ENCODE data around the gene RPL31. TPM values are rescaled to one million over a fixed set of nuclear protein-coding genes. Genes with fewer than 3 reads are reported as not detected.

RPL31 gene
- total and polyA plus RNA-seq, 4 donors = 1,008 to 7,651 (median 2,793) TPM

GRCh38 chr2:101004620-101005325 lies 2.7 kb downstream of the RPL31 start:
- Histone ChIP-seq H3K27ac (ENCODE audit: low read depth in 1 of 2, low read length in 2 of 2) (no peak overlapping the region), H3K27me3 (ENCODE audit: control insufficient read depth in 1 of 2, insufficient read depth in 2 of 2, low read length in 1 of 2) (no peaks in the 10 kb centered on the region), H3K36me3 (ENCODE audit: control insufficient read depth in 1 of 2, insufficient read depth in 2 of 2, low read length in 1 of 2) (peaks cover 6 to 9% of the 10 kb centered on the region in 2 donors), H3K9me3 (ENCODE audit: control insufficient read depth, low read length) (no peaks in the 10 kb centered on the region), H3K4me1 (ENCODE audit: control insufficient read depth in 1 of 2, insufficient read depth in 2 of 2, low read length in 2 of 2) (no peaks in the 10 kb centered on the region), H3K4me3 (ENCODE audit: low read length in 2 of 2) (no peak overlapping the region)
- no peak for DNase-seq
- no peak for ATAC-seq (ENCODE audit: low FRiP score)
- intact Hi-C loops (cut with DNase I) = no loop called here
- WGBS, 2 donors = 91 to 94% methylated on average over 12 of the region's 12 CpGs

- no peak for DNase-seq
- WGBS, 2 donors = 66 to 67% methylated on average over 4 of the region's 4 CpGs
- intact Hi-C loops (cut with DNase I) = no loop called here
- Histone ChIP-seq H3K4me1 (ENCODE audit: control insufficient read depth in 1 of 2, insufficient read depth in 2 of 2, low read length in 2 of 2) (no peaks in the 10 kb centered on the region), H3K27ac (ENCODE audit: low read depth in 1 of 2, low read length in 2 of 2) (no peak overlapping the region), H3K36me3 (ENCODE audit: control insufficient read depth in 1 of 2, insufficient read depth in 2 of 2, low read length in 1 of 2) (peaks cover 6 to 9% of the 10 kb centered on the region in 2 donors), H3K27me3 (ENCODE audit: control insufficient read depth in 1 of 2, insufficient read depth in 2 of 2, low read length in 1 of 2) (no peaks in the 10 kb centered on the region), H3K4me3 (ENCODE audit: low read length in 2 of 2) (no peak overlapping the region), H3K9me3 (ENCODE audit: control insufficient read depth, low read length) (no peaks in the 10 kb centered on the region)
- no peak for ATAC-seq (ENCODE audit: low FRiP score)
These were observed 4.1 kb downstream of the RPL31 start for GRCh38 chr2:101006065-101006715.

GRCh38 chr2:101007415-101008345 lies 5.6 kb downstream of the RPL31 start:
- H3K36me3 ChIP-seq (ENCODE audit: control insufficient read depth in 1 of 2, insufficient read depth in 2 of 2, low read length in 1 of 2) = peaks cover 7 to 9% of the 10 kb centered on the region in 2 donors

GRCh38 chr2:101011152-101011551 lies 9.1 kb downstream of the RPL31 start:
- DNase-seq (no peak), ATAC-seq (ENCODE audit: low FRiP score) (no peak)
- Histone ChIP-seq H3K36me3 (ENCODE audit: control insufficient read depth in 1 of 2, insufficient read depth in 2 of 2, low read length in 1 of 2) (peaks cover 0 to 3% of the 10 kb centered on the region in 2 donors), H3K9me3 (ENCODE audit: control insufficient read depth, low read length) (no peaks in the 10 kb centered on the region), H3K4me1 (ENCODE audit: control insufficient read depth in 1 of 2, insufficient read depth in 2 of 2, low read length in 2 of 2) (no peaks in the 10 kb centered on the region), H3K4me3 (ENCODE audit: low read length in 2 of 2) (no peak overlapping the region), H3K27me3 (ENCODE audit: control insufficient read depth in 1 of 2, insufficient read depth in 2 of 2, low read length in 1 of 2) (no peaks in the 10 kb centered on the region), H3K27ac (ENCODE audit: low read depth in 1 of 2, low read length in 2 of 2) (no peak overlapping the region)
- intact Hi-C loops (cut with DNase I) = loop anchor here in 1 of 2 donors (5.0 kb wide), 1 partner anchor 141 kb away; the partner anchor contains the start of gene TBC1D8
- 72 to 81% methylated on average over 10 of the region's 10 CpGs for WGBS, 2 donors

More at GRCh38 chr2:101007415-101008345, 5.6 kb downstream of the RPL31 start:
- no peak for DNase-seq
- intact Hi-C loops (cut with DNase I) = no loop called here
- H3K27me3 ChIP-seq (ENCODE audit: control insufficient read depth in 1 of 2, insufficient read depth in 2 of 2, low read length in 1 of 2) = no peaks in the 10 kb centered on the region
- H3K27ac ChIP-seq (ENCODE audit: low read depth in 1 of 2, low read length in 2 of 2) = no peak overlapping the region
- WGBS, 2 donors = 69 to 75% methylated on average over 11 of the region's 11 CpGs
- no peaks in the 10 kb centered on the region for H3K9me3 ChIP-seq (ENCODE audit: control insufficient read depth, low read length)
- no peak for ATAC-seq (ENCODE audit: low FRiP score)
- no peaks in the 10 kb centered on the region for H3K4me1 ChIP-seq (ENCODE audit: control insufficient read depth in 1 of 2, insufficient read depth in 2 of 2, low read length in 2 of 2)
- no peak overlapping the region for H3K4me3 ChIP-seq (ENCODE audit: low read length in 2 of 2)

- H3K36me3 ChIP-seq (ENCODE audit: control insufficient read depth in 1 of 2, insufficient read depth in 2 of 2, low read length in 1 of 2) = peaks cover 0 to 2% of the 10 kb centered on the region in 2 donors
- H3K27ac ChIP-seq (ENCODE audit: low read depth in 1 of 2, low read length in 2 of 2) = no peak overlapping the region
- no peaks in the 10 kb centered on the region for H3K9me3 ChIP-seq (ENCODE audit: control insufficient read depth, low read length)
- H3K4me3 ChIP-seq (ENCODE audit: low read length in 2 of 2) = no peak overlapping the region
- no peaks in the 10 kb centered on the region for H3K4me1 ChIP-seq (ENCODE audit: control insufficient read depth in 1 of 2, insufficient read depth in 2 of 2, low read length in 2 of 2)
- no peaks in the 10 kb centered on the region for H3K27me3 ChIP-seq (ENCODE audit: control insufficient read depth in 1 of 2, insufficient read depth in 2 of 2, low read length in 1 of 2)
- 46 to 48% methylated on average over 8 of the region's 8 CpGs for WGBS, 2 donors
- intact Hi-C loops (cut with DNase I) = loop anchor here (2.0 to 5.0 kb wide), 3 partner anchors 140 to 195 kb away; partner anchors contain the start of gene TBC1D8 (in 1 of the 2)
- no peak for DNase-seq
- ATAC-seq (ENCODE audit: low FRiP score) = no peak
These were observed 10.1 kb downstream of the RPL31 start for GRCh38 chr2:101012054-101012705.

GRCh38 chr2:101012706-101013181 lies 10.7 kb downstream of the RPL31 start:
- DNase-seq (no peak), ATAC-seq (ENCODE audit: low FRiP score) (peak; percentile 56)
- Histone ChIP-seq H3K36me3 (ENCODE audit: control insufficient read depth in 1 of 2, insufficient read depth in 2 of 2, low read length in 1 of 2) (peaks cover 0 to 3% of the 10 kb centered on the region in 2 donors), H3K27me3 (ENCODE audit: control insufficient read depth in 1 of 2, insufficient read depth in 2 of 2, low read length in 1 of 2) (no peaks in the 10 kb centered on the region), H3K4me3 (ENCODE audit: low read length in 2 of 2) (no peak overlapping the region), H3K4me1 (ENCODE audit: control insufficient read depth in 1 of 2, insufficient read depth in 2 of 2, low read length in 2 of 2) (no peaks in the 10 kb centered on the region), H3K9me3 (ENCODE audit: control insufficient read depth, low read length) (no peaks in the 10 kb centered on the region), H3K27ac (ENCODE audit: low read depth in 1 of 2, low read length in 2 of 2) (no peak overlapping the region)
- 28 to 29% methylated on average over 5 of the region's 5 CpGs for WGBS, 2 donors
- intact Hi-C loops (cut with DNase I) = loop anchor here (2.0 to 5.0 kb wide), 3 partner anchors 140 to 194 kb away; partner anchors contain the start of gene TBC1D8 (in 1 of the 2)

GRCh38 chr2:101014264-101014857 lies 12.3 kb downstream of the RPL31 start:
- DNase-seq (no peak), ATAC-seq (ENCODE audit: low FRiP score) (no peak)
- WGBS, 2 donors = 92% methylated on average over 6 of the region's 6 CpGs
- Histone ChIP-seq H3K27me3 (ENCODE audit: control insufficient read depth in 1 of 2, insufficient read depth in 2 of 2, low read length in 1 of 2) (no peaks in the 10 kb centered on the region), H3K4me1 (ENCODE audit: control insufficient read depth in 1 of 2, insufficient read depth in 2 of 2, low read length in 2 of 2) (no peaks in the 10 kb centered on the region), H3K27ac (ENCODE audit: low read depth in 1 of 2, low read length in 2 of 2) (no peak overlapping the region), H3K4me3 (ENCODE audit: low read length in 2 of 2) (no peak overlapping the region), H3K9me3 (ENCODE audit: control insufficient read depth, low read length) (no peaks in the 10 kb centered on the region), H3K36me3 (ENCODE audit: control insufficient read depth in 1 of 2, insufficient read depth in 2 of 2, low read length in 1 of 2) (peaks cover 0 to 3% of the 10 kb centered on the region in 2 donors)
- intact Hi-C loops (cut with DNase I) = loop anchor here (1.0 to 5.0 kb wide), 2 partner anchors 138 to 139 kb away; partner anchors contain the start of gene TBC1D8 (in 1 of the 2)

Data from aorta (tissue), 5 donors.